ENCODE results near the gene RPTOR. TPM values are rescaled to one million over a fixed set of nuclear protein-coding genes. Genes with fewer than 3 reads are reported as not detected.

Gene RPTOR
- total RNA-seq, 4 donors from 2014 or later = 34.1 to 65.8 (median 43.6) TPM

DNA sequence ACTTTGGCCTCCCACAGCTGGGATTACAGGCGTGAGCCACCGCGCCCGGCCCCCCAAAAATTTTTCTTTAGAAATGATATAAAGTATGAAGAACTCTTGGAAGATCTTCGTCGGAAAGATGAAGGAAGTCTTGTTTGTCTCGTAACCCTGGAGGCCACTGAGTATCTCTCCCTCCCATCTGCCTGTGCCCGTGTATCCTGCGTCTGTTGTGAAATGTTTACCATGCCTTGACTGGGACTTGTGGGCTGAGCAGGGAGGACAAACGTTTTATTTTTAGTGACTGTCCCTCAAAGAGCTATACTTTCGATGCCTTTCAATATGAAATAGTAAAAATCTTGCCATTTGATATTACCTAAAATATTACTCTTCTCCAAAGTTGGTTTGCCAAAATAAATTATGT is 121.2 kb downstream of the RPTOR start:
- H3K36me3 ChIP-seq = peaks cover 0 to 6% (median 0%) of the 10 kb centered on the region in 4 donors
- TF ChIP-seq, protein P1, sequence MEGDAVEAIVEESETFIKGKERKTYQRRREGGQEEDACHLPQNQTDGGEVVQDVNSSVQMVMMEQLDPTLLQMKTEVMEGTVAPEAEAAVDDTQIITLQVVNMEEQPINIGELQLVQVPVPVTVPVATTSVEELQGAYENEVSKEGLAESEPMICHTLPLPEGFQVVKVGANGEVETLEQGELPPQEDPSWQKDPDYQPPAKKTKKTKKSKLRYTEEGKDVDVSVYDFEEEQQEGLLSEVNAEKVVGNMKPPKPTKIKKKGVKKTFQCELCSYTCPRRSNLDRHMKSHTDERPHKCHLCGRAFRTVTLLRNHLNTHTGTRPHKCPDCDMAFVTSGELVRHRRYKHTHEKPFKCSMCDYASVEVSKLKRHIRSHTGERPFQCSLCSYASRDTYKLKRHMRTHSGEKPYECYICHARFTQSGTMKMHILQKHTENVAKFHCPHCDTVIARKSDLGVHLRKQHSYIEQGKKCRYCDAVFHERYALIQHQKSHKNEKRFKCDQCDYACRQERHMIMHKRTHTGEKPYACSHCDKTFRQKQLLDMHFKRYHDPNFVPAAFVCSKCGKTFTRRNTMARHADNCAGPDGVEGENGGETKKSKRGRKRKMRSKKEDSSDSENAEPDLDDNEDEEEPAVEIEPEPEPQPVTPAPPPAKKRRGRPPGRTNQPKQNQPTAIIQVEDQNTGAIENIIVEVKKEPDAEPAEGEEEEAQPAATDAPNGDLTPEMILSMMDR (IDR thresholded peaks at IDR 0.05) = no peak
- TF ChIP-seq EP300 (IDR thresholded peaks at IDR 0.05) (no peak), POLR2A (IDR thresholded peaks at IDR 0.05; ENCODE audit: low read depth) (no peak), POLR2AphosphoS5 (IDR thresholded peaks at IDR 0.05) (no peak)
- peaks cover 8 to 22% (median 21%) of the 10 kb centered on the region in 4 donors for H3K4me1 ChIP-seq
- DNase-seq (ENCODE audit: extremely low spot score) = no peak
- 86% methylated on average over 11 of the region's 11 CpGs for whole genome bisulfite sequencing
- no peaks in the 10 kb centered on the region for H3K27me3 ChIP-seq
- H3K4me3 ChIP-seq = no peak overlapping the region
- intact Hi-C loops (cut with DNase I) = no loop called here
- no peaks in the 10 kb centered on the region for H3K9me3 ChIP-seq
- H3K27ac ChIP-seq (replicated peaks in 1 of 4) = no peak overlapping the region

DNA sequence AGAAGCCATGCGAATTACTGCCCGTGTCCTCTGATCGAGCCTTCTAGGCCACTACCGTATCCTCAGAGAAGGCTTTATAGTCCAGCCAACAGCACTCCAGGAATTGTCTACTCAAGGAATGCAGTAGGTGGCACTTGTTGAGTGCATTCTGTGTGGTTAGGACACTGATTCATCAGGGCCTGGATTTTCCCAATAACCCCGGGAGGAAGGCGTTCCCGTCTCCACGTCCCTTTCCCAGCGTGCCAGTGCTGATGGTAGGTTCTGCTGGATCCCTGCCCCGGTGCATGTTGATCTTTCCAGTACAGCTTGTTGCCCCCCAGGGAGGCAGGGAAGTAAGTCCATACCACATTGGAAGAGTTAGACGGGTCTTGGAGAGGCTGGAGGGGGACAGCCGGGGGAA is 122.2 kb downstream of the RPTOR start:
- H3K27me3 ChIP-seq = no peaks in the 10 kb centered on the region

DNA sequence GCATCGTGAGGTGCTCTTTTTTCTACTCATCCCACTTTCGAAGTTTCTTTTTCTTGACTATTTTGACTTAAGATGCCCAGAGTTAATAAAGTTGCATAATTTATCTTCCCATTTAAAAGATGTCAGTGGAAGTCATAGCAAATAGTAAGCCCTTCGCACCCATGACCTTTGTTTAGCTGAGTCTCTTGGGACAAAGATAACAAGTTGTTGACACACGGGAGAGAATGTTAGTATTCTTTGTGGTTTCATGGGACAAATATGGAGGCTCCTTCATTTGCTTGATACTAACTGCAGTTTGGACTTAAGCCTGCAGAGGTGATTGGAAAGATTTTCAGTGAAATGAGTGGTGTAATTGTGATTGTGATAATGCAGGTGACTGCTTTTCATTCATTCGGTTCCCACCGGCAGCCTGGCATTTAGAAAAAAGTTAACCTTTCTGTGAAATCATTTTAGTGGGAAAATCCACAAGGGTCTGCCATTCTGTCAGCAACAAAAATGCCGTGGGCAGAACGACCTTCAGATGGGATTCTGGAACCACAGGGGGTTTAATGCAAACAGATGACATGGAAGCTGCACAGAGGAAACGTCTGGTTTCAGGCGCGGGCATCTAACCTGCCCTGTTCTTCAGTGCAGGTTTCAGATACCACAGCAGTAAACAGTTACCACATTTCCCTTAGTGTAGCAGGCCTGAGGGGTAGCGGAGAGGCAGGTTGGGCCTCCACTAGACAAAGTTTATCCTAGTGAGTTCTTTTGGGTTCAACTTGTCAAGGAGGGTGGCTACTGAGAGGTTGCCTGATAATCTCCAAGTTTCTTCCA is 123.0 kb downstream of the RPTOR start:
- peaks cover 0 to 6% (median 0%) of the 10 kb centered on the region in 4 donors for H3K36me3 ChIP-seq
- TF ChIP-seq, protein P1 (IDR thresholded peaks at IDR 0.05) = no peak
- TF ChIP-seq POLR2AphosphoS5 (IDR thresholded peaks at IDR 0.05) (no peak), POLR2A (IDR thresholded peaks at IDR 0.05; ENCODE audit: low read depth) (no peak), EP300 (IDR thresholded peaks at IDR 0.05) (no peak)
- H3K9me3 ChIP-seq = no peaks in the 10 kb centered on the region
- peaks cover 8 to 22% (median 21%) of the 10 kb centered on the region in 4 donors for H3K4me1 ChIP-seq
- intact Hi-C loops (cut with DNase I) = no loop called here
- no peak for DNase-seq (ENCODE audit: extremely low spot score)
- H3K27ac ChIP-seq (replicated peaks in 1 of 4) = no peak overlapping the region
- no peaks in the 10 kb centered on the region for H3K27me3 ChIP-seq
- H3K4me3 ChIP-seq = no peak overlapping the region
- 89% methylated on average over 12 of the region's 12 CpGs for WGBS

More for the DNA sequence above, 122.2 kb downstream of the RPTOR start:
- H3K4me3 ChIP-seq = no peak overlapping the region
- H3K27ac ChIP-seq (replicated peaks in 1 of 4) = no peak overlapping the region
- intact Hi-C loops (cut with DNase I) = no loop called here
- 97% methylated on average over 12 of the region's 12 CpGs for WGBS
- peaks cover 8 to 22% (median 21%) of the 10 kb centered on the region in 4 donors for H3K4me1 ChIP-seq
- no peak for DNase-seq (ENCODE audit: extremely low spot score)
- H3K9me3 ChIP-seq = no peaks in the 10 kb centered on the region
- H3K36me3 ChIP-seq = peaks cover 0 to 6% (median 0%) of the 10 kb centered on the region in 4 donors
- TF ChIP-seq, protein P1 (IDR thresholded peaks at IDR 0.05) = no peak
- TF ChIP-seq POLR2AphosphoS5 (IDR thresholded peaks at IDR 0.05) (no peak), POLR2A (IDR thresholded peaks at IDR 0.05; ENCODE audit: low read depth) (no peak), EP300 (IDR thresholded peaks at IDR 0.05) (no peak)

DNA sequence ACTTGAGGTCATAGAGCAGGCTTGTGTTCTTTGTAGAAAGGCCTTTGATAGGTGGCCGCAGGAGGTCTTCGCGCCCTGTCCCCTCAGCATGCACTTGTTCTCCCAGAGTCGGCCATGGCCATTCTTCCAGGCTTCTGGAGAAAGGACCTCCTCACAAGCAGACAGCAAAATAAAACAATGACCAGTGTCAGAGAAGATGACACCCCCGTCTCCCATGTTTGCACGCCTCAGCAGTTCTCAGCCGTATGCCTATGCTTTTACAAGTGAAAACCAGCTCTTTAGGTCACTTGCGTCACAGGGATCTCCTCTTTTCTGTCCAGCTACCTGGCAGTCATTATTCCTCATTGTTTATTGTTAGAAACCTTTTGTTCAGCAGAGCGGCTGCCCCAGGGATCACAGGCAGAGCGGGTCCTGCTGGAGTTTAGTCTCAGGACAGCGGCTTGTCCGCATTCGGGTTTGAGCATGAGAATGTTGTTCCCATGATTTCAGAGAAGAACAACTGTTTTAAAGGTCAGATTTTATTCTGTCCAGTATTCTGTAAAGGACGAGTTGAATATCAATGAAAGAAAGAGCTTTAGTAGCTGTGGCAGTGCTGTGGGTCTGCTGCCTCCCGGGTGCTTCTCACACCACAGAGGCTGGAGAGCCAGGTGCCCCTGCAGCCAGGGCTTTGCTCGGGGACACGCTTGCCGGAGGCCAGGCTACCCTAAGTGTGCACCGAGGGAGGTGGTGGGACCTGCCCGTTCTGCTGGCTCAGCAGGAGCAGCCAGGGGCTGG is 123.9 kb downstream of the RPTOR start:
- intact Hi-C loops (cut with DNase I) = no loop called here
- no peak overlapping the region for H3K4me3 ChIP-seq
- no peaks in the 10 kb centered on the region for H3K27me3 ChIP-seq
- peaks cover 0 to 6% (median 0%) of the 10 kb centered on the region in 4 donors for H3K36me3 ChIP-seq
- DNase-seq (ENCODE audit: extremely low spot score) = no peak
- H3K9me3 ChIP-seq = no peaks in the 10 kb centered on the region
- H3K4me1 ChIP-seq = peaks cover 6 to 24% (median 18%) of the 10 kb centered on the region in 4 donors
- WGBS = 89% methylated on average over 20 of the region's 20 CpGs
- TF ChIP-seq POLR2A (IDR thresholded peaks at IDR 0.05; ENCODE audit: low read depth) (no peak), POLR2AphosphoS5 (IDR thresholded peaks at IDR 0.05) (no peak), EP300 (IDR thresholded peaks at IDR 0.05) (no peak)
- TF ChIP-seq, protein P1 (IDR thresholded peaks at IDR 0.05) = no peak
- H3K27ac ChIP-seq (replicated peaks in 1 of 4) = no peak overlapping the region

All from esophagus muscularis mucosa (tissue), 4 donors.